SU-DHL-6 (cell line): ENCODE data around the gene MIOX.

Experiments used
- H2AFZ ChIP-seq: fragments of 200-600 bp; sonication (generic); 2 replicates; pipeline ENCODE4 v1.6.1; 2014; ENCODE audit warnings: low read depth, mild to moderate bottlenecking, moderate library complexity, mixed read lengths, antibody characterized with exemption, low read length; ENCODE audit not compliant: severe bottlenecking
- H3F3A ChIP-seq: fragments of 200-600 bp; shearing (Covaris generic); 2 replicates; pipeline ENCODE4 v1.6.0; 2016; ENCODE audit warnings: antibody characterized with exemption, mild to moderate bottlenecking; ENCODE audit not compliant: insufficient read depth
- H3K27ac ChIP-seq: fragments of 200-600 bp; sonication (generic); 2 replicates; pipeline ENCODE4 v1.5.1; 2016; ENCODE audit warnings: low read depth, mild to moderate bottlenecking, low read length, moderate library complexity, mixed read lengths
- H3K27me3 ChIP-seq: fragments of 200-600 bp; sonication (generic), shearing (Covaris generic); 2 replicates; pipeline ENCODE4 v1.6.0; 2014; ENCODE audit warnings: mild to moderate bottlenecking, low read length
- H3K36me3 ChIP-seq: fragments of 200-600 bp; sonication (generic); 2 replicates; pipeline ENCODE4 v1.6.1; 2014; ENCODE audit warnings: mild to moderate bottlenecking, low read length, mixed read lengths
- H3K4me2 ChIP-seq: fragments of 300-600, 200-600 bp; shearing (Covaris generic), sonication (generic); 2 replicates; pipeline ENCODE4 v1.6.0; 2014; ENCODE audit warnings: low read length, low read depth, mild to moderate bottlenecking; ENCODE audit not compliant: poor library complexity, severe bottlenecking
- H3K4me3 ChIP-seq: fragments of 200-600 bp; sonication (generic); 2 replicates; pipeline ENCODE4 v1.5.1; 2014; ENCODE audit warnings: antibody characterized with exemption, low read length, mild to moderate bottlenecking, mixed read lengths; ENCODE audit not compliant: insufficient read depth, poor library complexity, severe bottlenecking
- H3K79me2 ChIP-seq: fragments of 200-600 bp; sonication (generic); 2 replicates; pipeline ENCODE4 v1.6.1; 2014; ENCODE audit warnings: mild to moderate bottlenecking, low read length, moderate library complexity; ENCODE audit not compliant: insufficient read depth
- H3K9ac ChIP-seq: fragments of 200-600 bp; sonication (generic); 2 replicates; pipeline ENCODE4 v1.7.0; 2014; ENCODE audit warnings: mild to moderate bottlenecking, low read length
- H3K9me2 ChIP-seq: fragments of 200-600 bp; sonication (generic); replicated peaks from 2 replicates; pipeline ENCODE4 v1.6.1; 2014; ENCODE audit warnings: low read length; ENCODE audit not compliant: insufficient read depth
- H3K9me3 ChIP-seq: fragments of 200-600 bp; sonication (generic); 2 replicates; pipeline ENCODE4 v1.6.1; 2014; ENCODE audit warnings: low read length, mixed read lengths; ENCODE audit not compliant: insufficient read depth
- H4K20me1 ChIP-seq: fragments of 200-600 bp; sonication (generic); 2 replicates; pipeline ENCODE4 v1.6.1; 2014; ENCODE audit warnings: low read depth, mild to moderate bottlenecking, antibody characterized with exemption, low read length, moderate library complexity, mixed read lengths
- EZH2phosphoT487 ChIP-seq: fragments of 200-600 bp; sonication (generic), shearing (Covaris generic); conservative IDR thresholded peaks from 2 replicates; pipeline ENCODE4 v1.6.1; 2018; ENCODE audit warnings: mild to moderate bottlenecking, antibody characterized with exemption, low read length, moderate library complexity, mixed read lengths
- TF ChIP-seq, protein P1 (sequence below): fragments of 200-600 bp; sonication (generic); IDR thresholded peaks from one replicate; pipeline ENCODE4 v1.5.1; 2017; ENCODE audit warnings: antibody characterized with exemption, mild to moderate bottlenecking, low read length, moderate library complexity; ENCODE audit not compliant: insufficient read depth, poor library complexity, severe bottlenecking

The MIOX gene

DNA sequence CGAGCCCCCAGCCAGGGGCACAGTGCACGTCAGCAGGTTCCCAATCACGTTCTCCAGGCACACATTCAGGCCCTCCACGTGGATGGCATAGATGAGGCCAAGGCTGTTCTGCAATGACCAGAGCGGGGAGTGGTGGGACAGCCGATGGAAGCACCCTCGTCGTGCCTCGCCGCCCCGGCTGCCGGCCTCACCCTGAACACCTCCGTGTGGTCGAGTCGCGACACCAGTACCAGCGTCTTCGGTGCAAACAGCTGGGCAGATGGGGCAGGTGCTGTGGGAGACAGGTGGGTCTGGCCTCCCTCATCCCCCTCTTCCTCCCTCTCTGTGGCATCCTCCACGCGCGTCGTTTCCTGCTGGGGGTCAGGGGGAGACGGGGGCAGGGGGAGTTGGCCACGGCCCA lies 19.3 kb upstream of the MIOX start:
- Histone ChIP-seq H3K36me3 (no peaks in the 10 kb centered on the region), H3K4me2 (no peak overlapping the region), H4K20me1 (no peaks in the 10 kb centered on the region), H3F3A (peaks cover 23% of the 10 kb centered on the region), H3K9ac (no peak overlapping the region), H3K9me2 (no peaks in the 10 kb centered on the region), H3K4me3 (no peak overlapping the region), H3K9me3 (no peaks in the 10 kb centered on the region), H2AFZ (no peak overlapping the region), H3K79me2 (peaks cover 38% of the 10 kb centered on the region), H3K27ac (peak overlapping the region; percentile 99), H3K27me3 (no peaks in the 10 kb centered on the region)
- TF ChIP-seq, protein P1, sequence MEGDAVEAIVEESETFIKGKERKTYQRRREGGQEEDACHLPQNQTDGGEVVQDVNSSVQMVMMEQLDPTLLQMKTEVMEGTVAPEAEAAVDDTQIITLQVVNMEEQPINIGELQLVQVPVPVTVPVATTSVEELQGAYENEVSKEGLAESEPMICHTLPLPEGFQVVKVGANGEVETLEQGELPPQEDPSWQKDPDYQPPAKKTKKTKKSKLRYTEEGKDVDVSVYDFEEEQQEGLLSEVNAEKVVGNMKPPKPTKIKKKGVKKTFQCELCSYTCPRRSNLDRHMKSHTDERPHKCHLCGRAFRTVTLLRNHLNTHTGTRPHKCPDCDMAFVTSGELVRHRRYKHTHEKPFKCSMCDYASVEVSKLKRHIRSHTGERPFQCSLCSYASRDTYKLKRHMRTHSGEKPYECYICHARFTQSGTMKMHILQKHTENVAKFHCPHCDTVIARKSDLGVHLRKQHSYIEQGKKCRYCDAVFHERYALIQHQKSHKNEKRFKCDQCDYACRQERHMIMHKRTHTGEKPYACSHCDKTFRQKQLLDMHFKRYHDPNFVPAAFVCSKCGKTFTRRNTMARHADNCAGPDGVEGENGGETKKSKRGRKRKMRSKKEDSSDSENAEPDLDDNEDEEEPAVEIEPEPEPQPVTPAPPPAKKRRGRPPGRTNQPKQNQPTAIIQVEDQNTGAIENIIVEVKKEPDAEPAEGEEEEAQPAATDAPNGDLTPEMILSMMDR, result no peak
- TF ChIP-seq EZH2phosphoT487, result no peak

DNA sequence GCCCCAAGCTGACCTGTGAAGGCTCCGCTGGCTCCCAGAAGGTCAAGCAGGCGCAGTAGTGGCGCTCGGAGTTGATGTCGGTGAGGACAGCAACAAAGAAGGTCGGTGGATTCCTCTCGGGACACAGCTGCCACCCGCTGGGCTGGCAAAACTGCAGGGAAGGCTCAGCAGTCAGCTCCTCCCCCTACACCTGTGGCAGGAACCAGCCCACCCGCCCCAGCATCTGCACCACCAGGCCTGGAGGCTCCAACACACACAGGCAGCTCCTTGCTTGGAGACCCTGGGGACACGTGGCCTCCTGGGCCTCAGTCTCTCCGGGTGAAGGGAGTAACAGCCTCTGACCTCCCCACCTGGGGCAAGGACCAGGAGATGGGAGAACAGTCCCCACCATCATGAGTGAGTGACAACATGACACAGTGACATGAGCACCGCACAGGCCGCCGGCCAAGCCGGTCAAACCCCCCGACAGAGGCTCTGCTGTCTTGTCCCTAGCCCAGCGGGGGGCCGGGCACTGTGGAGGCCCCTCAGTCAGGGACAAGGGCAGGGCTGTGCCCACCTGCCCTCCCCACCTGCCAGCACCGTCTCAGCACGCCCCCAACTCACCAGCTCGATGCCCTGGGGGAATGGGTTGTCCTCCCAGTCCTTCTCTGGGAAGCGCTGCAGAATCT lies 18.8 kb upstream of the MIOX start:
- Histone ChIP-seq H3K9ac (peak overlapping the region; percentile 66), H3K9me2 (no peaks in the 10 kb centered on the region), H3K36me3 (no peaks in the 10 kb centered on the region), H4K20me1 (no peaks in the 10 kb centered on the region; the same call in 1 of the 2 replicates), H3K4me2 (peak overlapping the region; percentile 79), H3K4me3 (no peak overlapping the region), H2AFZ (no peak overlapping the region), H3K27me3 (no peaks in the 10 kb centered on the region), H3K9me3 (no peaks in the 10 kb centered on the region), H3K79me2 (peaks cover 44% of the 10 kb centered on the region), H3F3A (peaks cover 28% of the 10 kb centered on the region), H3K27ac (peak overlapping the region; percentile 99)
- TF ChIP-seq, protein P1, result no peak
- no peak for TF ChIP-seq EZH2phosphoT487

DNA sequence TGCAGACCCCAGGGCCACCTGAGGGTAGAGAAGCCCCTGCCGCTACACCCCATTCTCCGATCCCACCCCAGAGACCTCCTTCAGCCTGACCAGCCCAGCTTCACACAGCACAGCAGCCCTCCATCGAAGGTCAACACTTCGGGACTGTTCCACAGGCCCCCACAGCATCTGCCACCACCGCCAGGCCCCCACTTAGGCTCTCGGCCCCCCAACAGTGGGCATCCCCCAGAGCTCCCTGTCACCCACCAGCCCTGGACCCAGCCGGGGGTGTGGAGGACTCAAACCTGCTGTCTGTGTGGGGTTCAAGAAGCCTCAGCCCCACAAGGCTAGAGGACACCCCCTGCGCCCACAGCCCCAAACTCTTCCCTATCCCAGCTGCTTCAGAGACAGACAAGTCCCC lies 18.0 kb upstream of the MIOX start:
- TF ChIP-seq, protein P1, result no peak
- TF ChIP-seq EZH2phosphoT487, result no peak
- H3K79me2 ChIP-seq, result peaks cover 51% of the 10 kb centered on the region
- H3K36me3 ChIP-seq, result no peaks in the 10 kb centered on the region
- H3K9me2 ChIP-seq, result no peaks in the 10 kb centered on the region
- peak overlapping the region; percentile 99 for H3K27ac ChIP-seq
- no peaks in the 10 kb centered on the region for H3K9me3 ChIP-seq
- H4K20me1 ChIP-seq, result no peaks in the 10 kb centered on the region; the same call in 1 of the 2 replicates
- no peak overlapping the region for H2AFZ ChIP-seq
- H3K4me3 ChIP-seq, result peak overlapping the region; percentile 46
- H3K27me3 ChIP-seq, result no peaks in the 10 kb centered on the region
- H3K9ac ChIP-seq, result peak overlapping the region; percentile 66
- peak overlapping the region; percentile 79 for H3K4me2 ChIP-seq
- peaks cover 32% of the 10 kb centered on the region for H3F3A ChIP-seq
